ENCODE results near the gene ZSCAN4. TPM values are rescaled to one million over a fixed set of nuclear protein-coding genes. Genes with fewer than 3 reads are reported as not detected.

Gene ZSCAN4, protein sequence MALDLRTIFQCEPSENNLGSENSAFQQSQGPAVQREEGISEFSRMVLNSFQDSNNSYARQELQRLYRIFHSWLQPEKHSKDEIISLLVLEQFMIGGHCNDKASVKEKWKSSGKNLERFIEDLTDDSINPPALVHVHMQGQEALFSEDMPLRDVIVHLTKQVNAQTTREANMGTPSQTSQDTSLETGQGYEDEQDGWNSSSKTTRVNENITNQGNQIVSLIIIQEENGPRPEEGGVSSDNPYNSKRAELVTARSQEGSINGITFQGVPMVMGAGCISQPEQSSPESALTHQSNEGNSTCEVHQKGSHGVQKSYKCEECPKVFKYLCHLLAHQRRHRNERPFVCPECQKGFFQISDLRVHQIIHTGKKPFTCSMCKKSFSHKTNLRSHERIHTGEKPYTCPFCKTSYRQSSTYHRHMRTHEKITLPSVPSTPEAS
- not detected in 5 replicates for total RNA-seq (2022; extraction: Qiagen RNA extraction)

GRCh38 chr19:57668635-57669034 is at the start of gene ZSCAN4:
TSS of gene ZSCAN4 (plus strand) at chr19:57668935. CDS start at chr19:57676146, 7,211 bp downstream.

DNA sequence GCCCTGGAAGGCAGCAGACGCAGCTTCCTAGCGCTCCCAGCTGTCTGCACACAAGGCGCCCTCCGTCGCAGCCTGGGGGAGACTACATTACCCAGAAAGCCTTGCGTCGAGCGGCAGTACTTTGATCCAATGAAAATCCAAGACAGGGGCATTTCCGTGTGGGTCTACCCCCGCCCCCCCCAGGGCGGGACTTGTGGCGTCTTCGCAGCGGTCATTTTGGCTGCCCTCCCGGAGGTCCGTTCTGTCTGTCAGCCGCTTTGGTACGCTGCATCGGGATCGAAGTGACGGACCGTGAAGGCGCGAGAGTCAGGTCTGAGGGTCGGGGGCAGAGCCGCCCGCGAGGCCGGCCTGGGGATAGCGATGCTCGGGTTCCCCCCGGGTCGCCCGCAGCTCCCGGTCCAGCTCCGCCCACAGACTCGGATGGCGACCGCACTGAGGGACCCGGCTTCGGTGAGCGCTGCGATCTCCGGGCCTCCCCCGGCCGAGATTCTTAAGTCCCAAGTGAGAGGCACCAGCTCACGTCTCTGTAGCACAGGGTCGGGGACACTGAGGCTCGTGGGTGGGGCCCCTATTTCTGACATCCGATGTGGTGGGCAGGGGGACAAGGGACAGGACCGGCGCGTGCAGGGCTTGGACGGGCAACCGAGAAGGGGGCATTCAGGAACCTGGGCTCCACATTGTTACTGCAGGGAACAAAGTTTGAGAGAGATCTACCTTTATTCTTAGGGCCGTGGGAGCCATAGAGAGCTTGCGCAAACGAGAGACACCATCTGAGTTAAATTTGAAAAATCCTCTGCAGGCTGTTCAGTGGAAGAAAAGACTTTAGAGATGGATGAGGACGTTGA is 35.5 kb upstream of the ZSCAN4 start, which contains the start of gene ZNF211:
ZNF211 (plus strand) TSS at position 182 of the 845 bp plus-strand sequence; CDS start at position 361, 179 bp downstream.

DNA sequence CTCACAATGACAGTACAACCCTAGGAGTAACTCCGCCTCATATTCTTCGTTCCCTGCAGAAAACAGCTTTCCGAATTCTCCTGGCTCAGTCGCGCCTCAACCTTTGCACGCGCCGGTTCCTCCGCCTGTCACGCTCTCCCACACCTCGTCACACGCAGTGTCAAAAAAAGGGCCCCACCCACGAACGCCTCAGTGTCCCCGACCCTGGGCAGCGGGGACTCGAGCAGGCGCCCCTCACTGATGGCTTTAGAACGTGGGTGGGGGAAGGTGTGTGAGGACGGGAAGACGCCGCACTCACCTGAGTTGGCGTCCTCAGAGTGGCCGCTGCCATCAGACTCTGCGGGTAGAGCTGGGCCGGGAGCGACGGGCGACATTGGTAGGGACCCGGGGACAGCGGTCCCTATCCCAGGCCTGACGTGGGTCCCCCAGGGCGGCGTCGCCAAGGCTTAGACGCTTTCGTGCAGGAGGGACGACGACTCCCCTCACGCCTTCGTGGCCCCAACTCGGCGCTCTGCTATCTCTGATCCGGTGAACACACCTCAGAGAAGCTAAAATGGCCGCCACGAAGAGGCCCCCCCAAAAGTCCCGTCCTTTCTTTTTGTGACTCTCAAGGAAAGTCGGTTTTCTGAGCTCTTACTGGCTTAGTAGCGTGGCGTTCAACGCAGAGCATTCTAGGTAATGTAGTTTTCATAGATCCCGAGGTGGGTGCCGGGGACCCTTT is 40.1 kb downstream of the ZSCAN4 start, which contains the start of gene ZNF154:
ZNF154 (minus strand) TSS at position 564 of the 721 bp plus-strand sequence; CDS start at position 331, 233 bp downstream.

Other genes with a start within 250 kb of the ZSCAN4 start
- 12.5 to 13.8 TPM (median 13.5 TPM) in 5 replicates for gene ZNF749, start 233.6 kb upstream of the ZSCAN4 start, total RNA-seq (2022; extraction: Qiagen RNA extraction)
- 0.06 to 0.13 TPM in 2 of 5 replicates, not detected in the others for gene VN1R1, start 211.8 kb upstream of the ZSCAN4 start, total RNA-seq (2022; extraction: Qiagen RNA extraction)
- 0.86 to 1.8 TPM (median 1.6 TPM) in 5 replicates for gene ZNF772, start 191.4 kb upstream of the ZSCAN4 start, total RNA-seq (2022; extraction: Qiagen RNA extraction)
- 5.3 to 6.8 TPM (median 6.5 TPM) in 5 replicates for gene ZNF419, start 181.2 kb upstream of the ZSCAN4 start, total RNA-seq (2022; extraction: Qiagen RNA extraction)
- 4.2 to 5.7 TPM (median 4.9 TPM) in 5 replicates for gene ZNF773, start 169.0 kb upstream of the ZSCAN4 start, total RNA-seq (2022; extraction: Qiagen RNA extraction)
- 1.7 to 2.0 TPM (median 1.8 TPM) in 5 replicates for gene ZNF549, start 141.6 kb upstream of the ZSCAN4 start, total RNA-seq (2022; extraction: Qiagen RNA extraction)
- 2.6 to 4.2 TPM (median 3.9 TPM) in 5 replicates for gene ZNF550, start 109.1 kb upstream of the ZSCAN4 start, total RNA-seq (2022; extraction: Qiagen RNA extraction)
- gene ZNF416, start 90.0 kb upstream of the ZSCAN4 start, total RNA-seq (2022; extraction: Qiagen RNA extraction) = 3.8 to 5.0 TPM (median 4.4 TPM) in 5 replicates
- 0.03 to 0.08 TPM in 2 of 5 replicates, not detected in the others for gene ZIK1, start 84.8 kb upstream of the ZSCAN4 start, total RNA-seq (2022; extraction: Qiagen RNA extraction)
- 4.3 to 5.1 TPM (median 4.6 TPM) in 5 replicates for gene ZNF530, start 69.0 kb upstream of the ZSCAN4 start, total RNA-seq (2022; extraction: Qiagen RNA extraction)
- 7.3 to 9.0 TPM (median 8.1 TPM) in 5 replicates for gene ZNF134, start 54.7 kb upstream of the ZSCAN4 start, total RNA-seq (2022; extraction: Qiagen RNA extraction)
- gene ZNF211, start 35.8 kb upstream of the ZSCAN4 start, total RNA-seq (2022; extraction: Qiagen RNA extraction) = 6.3 to 6.9 TPM (median 6.8 TPM) in 5 replicates
- 4.4 to 6.4 TPM (median 5.4 TPM) in 5 replicates for gene ZNF551, start 13.0 kb downstream of the ZSCAN4 start, total RNA-seq (2022; extraction: Qiagen RNA extraction)
- gene ZNF154, start 40.3 kb downstream of the ZSCAN4 start, total RNA-seq (2022; extraction: Qiagen RNA extraction) = not detected in 5 replicates
- gene ZNF671, start 58.7 kb downstream of the ZSCAN4 start, total RNA-seq (2022; extraction: Qiagen RNA extraction) = 0.88 to 1.1 TPM (median 1.1 TPM) in 5 replicates
- gene ZNF776, start 77.9 kb downstream of the ZSCAN4 start, total RNA-seq (2022; extraction: Qiagen RNA extraction) = 5.5 to 6.9 TPM (median 5.6 TPM) in 5 replicates
- gene ZNF586, start 100.7 kb downstream of the ZSCAN4 start, total RNA-seq (2022; extraction: Qiagen RNA extraction) = 5.6 to 7.2 TPM (median 6.4 TPM) in 5 replicates
- 4.9 to 6.3 TPM (median 5.2 TPM) in 5 replicates for gene ZNF552, start 146.0 kb downstream of the ZSCAN4 start, total RNA-seq (2022; extraction: Qiagen RNA extraction)
- 7.1 to 11.0 TPM (median 9.1 TPM) in 5 replicates for gene ZNF587B, start 161.4 kb downstream of the ZSCAN4 start, total RNA-seq (2022; extraction: Qiagen RNA extraction)
- gene ZNF587, start 180.9 kb downstream of the ZSCAN4 start, total RNA-seq (2022; extraction: Qiagen RNA extraction) = 4.2 to 8.9 TPM (median 7.5 TPM) in 5 replicates
- gene ZNF814, start 220.1 kb downstream of the ZSCAN4 start, total RNA-seq (2022; extraction: Qiagen RNA extraction) = 1.3 to 2.5 TPM (median 1.9 TPM) in 5 replicates
- 3.1 to 6.2 TPM (median 4.6 TPM) in 5 replicates for gene ZNF417, start 247.7 kb downstream of the ZSCAN4 start, total RNA-seq (2022; extraction: Qiagen RNA extraction)

All from A549 treated with dexamethasone at 1 μM for 4 hours (cell line).